ENCODE results near the gene TBC1D9B. TPM values are rescaled to one million over a fixed set of nuclear protein-coding genes. Genes with fewer than 3 reads are reported as not detected.

TBC1D9B gene
- total RNA-seq, 1 experiment from 2014 or later, result 127 TPM

DNA sequence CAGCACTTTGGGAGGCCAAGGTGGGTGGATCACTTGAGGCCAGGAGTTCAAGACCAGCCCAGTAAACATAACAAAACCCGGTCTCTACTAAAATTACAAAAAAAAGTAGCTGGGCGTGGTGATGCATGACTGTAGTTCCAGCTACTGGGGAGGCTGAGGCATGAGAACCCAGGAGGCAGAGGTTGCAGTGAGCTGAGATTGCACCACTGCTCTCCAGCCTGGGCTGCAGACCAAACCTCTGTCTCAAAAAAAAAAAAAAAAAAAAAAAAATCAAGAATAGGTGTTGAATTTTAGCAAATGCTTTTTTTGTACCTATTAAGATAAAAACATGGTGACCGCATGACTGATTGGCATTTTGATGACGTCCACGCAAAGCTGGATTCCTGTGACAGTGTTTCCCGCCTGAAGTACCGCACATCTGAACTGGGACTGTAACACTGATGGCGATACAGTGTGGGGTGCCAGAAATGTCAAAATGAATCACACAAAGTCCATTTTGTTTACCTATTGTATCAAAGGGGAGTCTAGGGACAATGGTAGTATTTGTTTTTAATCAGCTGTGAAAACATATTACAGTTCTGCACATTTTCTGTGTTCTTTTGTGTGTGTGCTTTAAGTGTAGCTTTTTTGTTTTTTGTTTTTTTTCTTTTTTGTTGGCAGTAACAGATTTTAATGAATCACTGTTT lies 23.2 kb upstream of the TBC1D9B start:
- no peaks in the 10 kb centered on the region for H3K36me3 ChIP-seq (ENCODE audit: control insufficient read depth in 1 of 2, insufficient read depth in 2 of 2, low read length in 2 of 2)
- no peaks in the 10 kb centered on the region for H3K27me3 ChIP-seq (ENCODE audit: insufficient read depth, low read length)
- CTCF ChIA-PET, result no interaction called here
- POLR2A ChIA-PET, result no interaction called here
- RAD21 ChIA-PET (ENCODE audit: low non-redundant PET in 1 of 2, low total read pairs in 2 of 2, uncharacterized antibody in 2 of 2, unreplicated experiment in 2 of 2), result no interaction called here
- no peak for TF ChIP-seq SIN3A (IDR thresholded peaks at IDR 0.05; ENCODE audit: low read depth)
- TF ChIP-seq, protein P1, sequence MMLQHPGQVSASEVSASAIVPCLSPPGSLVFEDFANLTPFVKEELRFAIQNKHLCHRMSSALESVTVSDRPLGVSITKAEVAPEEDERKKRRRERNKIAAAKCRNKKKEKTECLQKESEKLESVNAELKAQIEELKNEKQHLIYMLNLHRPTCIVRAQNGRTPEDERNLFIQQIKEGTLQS (IDR thresholded peaks at IDR 0.05), result no peak
- TF ChIP-seq, protein P2, sequence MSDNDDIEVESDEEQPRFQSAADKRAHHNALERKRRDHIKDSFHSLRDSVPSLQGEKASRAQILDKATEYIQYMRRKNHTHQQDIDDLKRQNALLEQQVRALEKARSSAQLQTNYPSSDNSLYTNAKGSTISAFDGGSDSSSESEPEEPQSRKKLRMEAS (IDR thresholded peaks at IDR 0.05), result no peak
- TF ChIP-seq CEBPB (IDR thresholded peaks at IDR 0.05; ENCODE audit: low read depth), result no peak
- no peak for TF ChIP-seq FOSL1 (IDR thresholded peaks at IDR 0.05; ENCODE audit: low read depth)
- no peak for TF ChIP-seq ZNF274 (IDR thresholded peaks at IDR 0.05; ENCODE audit: low read depth, low read length)
- no peak for TF ChIP-seq SP1 (IDR thresholded peaks at IDR 0.05; ENCODE audit: low read depth)
- no peak for TF ChIP-seq EZH2 (IDR thresholded peaks at IDR 0.05)
- TF ChIP-seq, protein P3, sequence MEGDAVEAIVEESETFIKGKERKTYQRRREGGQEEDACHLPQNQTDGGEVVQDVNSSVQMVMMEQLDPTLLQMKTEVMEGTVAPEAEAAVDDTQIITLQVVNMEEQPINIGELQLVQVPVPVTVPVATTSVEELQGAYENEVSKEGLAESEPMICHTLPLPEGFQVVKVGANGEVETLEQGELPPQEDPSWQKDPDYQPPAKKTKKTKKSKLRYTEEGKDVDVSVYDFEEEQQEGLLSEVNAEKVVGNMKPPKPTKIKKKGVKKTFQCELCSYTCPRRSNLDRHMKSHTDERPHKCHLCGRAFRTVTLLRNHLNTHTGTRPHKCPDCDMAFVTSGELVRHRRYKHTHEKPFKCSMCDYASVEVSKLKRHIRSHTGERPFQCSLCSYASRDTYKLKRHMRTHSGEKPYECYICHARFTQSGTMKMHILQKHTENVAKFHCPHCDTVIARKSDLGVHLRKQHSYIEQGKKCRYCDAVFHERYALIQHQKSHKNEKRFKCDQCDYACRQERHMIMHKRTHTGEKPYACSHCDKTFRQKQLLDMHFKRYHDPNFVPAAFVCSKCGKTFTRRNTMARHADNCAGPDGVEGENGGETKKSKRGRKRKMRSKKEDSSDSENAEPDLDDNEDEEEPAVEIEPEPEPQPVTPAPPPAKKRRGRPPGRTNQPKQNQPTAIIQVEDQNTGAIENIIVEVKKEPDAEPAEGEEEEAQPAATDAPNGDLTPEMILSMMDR (IDR thresholded peaks at IDR 0.05 in 2 of 3, conservative IDR thresholded peaks at IDR 0.05 in 1 of 3; ENCODE audit: borderline replicate concordance in 1 of 3, insufficient read depth in 1 of 3, low read depth in 2 of 3, low read length in 2 of 3), result no peak
- no peak for TF ChIP-seq CBX3 (IDR thresholded peaks at IDR 0.05; ENCODE audit: low read depth)
- TF ChIP-seq YY1 (IDR thresholded peaks at IDR 0.05; ENCODE audit: extremely low read depth, insufficient replicate concordance, low read depth, low read length), result no peak
- TF ChIP-seq TCF7L2 (IDR thresholded peaks at IDR 0.05; ENCODE audit: borderline replicate concordance, extremely low read depth, insufficient read depth, insufficient read length), result no peak
- H3K79me2 ChIP-seq (ENCODE audit: insufficient read depth, low read length), result no peaks in the 10 kb centered on the region
- no peaks in the 10 kb centered on the region for H3K4me1 ChIP-seq (ENCODE audit: control insufficient read depth in 1 of 2, insufficient read depth in 2 of 2, low read length in 2 of 2)
- DNase-seq (ENCODE audit: low read depth, low spot score), result no peak
- no peaks in the 10 kb centered on the region for H3K9me3 ChIP-seq (ENCODE audit: control insufficient read depth in 1 of 2, insufficient read depth in 1 of 2, low read depth in 1 of 2, low read length in 2 of 2)
- H3K4me2 ChIP-seq (ENCODE audit: low read length), result no peak overlapping the region
- no peak overlapping the region for H3K4me3 ChIP-seq (replicated peaks in 1 of 2; ENCODE audit: low read depth in 1 of 2, low read length in 2 of 2)
- H3K9me2 ChIP-seq (ENCODE audit: insufficient read depth), result no peaks in the 10 kb centered on the region
- no peak overlapping the region for H3K9ac ChIP-seq (ENCODE audit: low read length)
- intact Hi-C loops (cut with micrococcal nuclease), result no loop called here
- H4K20me1 ChIP-seq (ENCODE audit: insufficient read depth), result no peaks in the 10 kb centered on the region
- BruUV-seq (replicated peaks), result no TSS peak
- no peak overlapping the region for H3K27ac ChIP-seq (ENCODE audit: low read depth, low read length)
- no peak overlapping the region for H2AFZ ChIP-seq (ENCODE audit: low read depth, low read length, poor library complexity, severe bottlenecking)
- ATAC-seq, result no peak

All from HCT116 (cell line).